ENCODE data around the gene PLK1. TPM values are rescaled to one million over a fixed set of nuclear protein-coding genes. Genes with fewer than 3 reads are reported as not detected.

The PLK1 gene
- total and polyA plus RNA-seq, 2 of the 4 experiments (the other 2 are of a cell fraction): 19.4 to 59.0 TPM

GRCh38 chr16:23650674-23651416, 27.8 kb upstream of the PLK1 start:
- Histone ChIP-seq H2AFZ (replicated peaks; ENCODE audit: low read length, poor library complexity) (no peak overlapping the region), H4K91ac (ENCODE audit: insufficient read depth, low read depth, low read length) (no peak overlapping the region), H2AK5ac (ENCODE audit: low read depth, low read length) (no peak overlapping the region), H3K18ac (ENCODE audit: low read depth, low read length) (no peak overlapping the region), H3K4me3 (ENCODE audit: insufficient read depth, low read depth, low read length) (no peak overlapping the region), H3K9me1 (ENCODE audit: insufficient read depth, low read length) (no peaks in the 10 kb centered on the region), H3K4ac (ENCODE audit: low read depth, low read length) (no peak overlapping the region), H3K27ac (ENCODE audit: insufficient read depth, low read length) (no peak overlapping the region), H2BK120ac (ENCODE audit: low read depth, low read length) (no peak overlapping the region), H4K8ac (ENCODE audit: low read depth in 2 of 2, low read length in 2 of 2) (no peak overlapping the region), H4K5ac (ENCODE audit: low read depth, low read length) (no peak overlapping the region), H3K4me1 (ENCODE audit: control insufficient read depth, insufficient read depth, low read length) (no peaks in the 10 kb centered on the region), H3K36me3 (ENCODE audit: control insufficient read depth, insufficient read depth, low read length) (peaks cover 16% of the 10 kb centered on the region), H3K27me3 (ENCODE audit: control insufficient read depth, insufficient read depth, low read length) (no peaks in the 10 kb centered on the region), H3K56ac (ENCODE audit: extremely low read depth, insufficient read depth, low read length) (no peak overlapping the region), H3K14ac (replicated peaks; ENCODE audit: low read depth, low read length) (no peak overlapping the region), H3K9ac (ENCODE audit: low read depth, low read length) (no peak overlapping the region), H3K23ac (ENCODE audit: low read depth, low read length) (no peak overlapping the region), H2BK15ac (ENCODE audit: low read depth, low read length) (no peak overlapping the region), H3K9me3 (ENCODE audit: control insufficient read depth, insufficient read depth, low read length) (no peaks in the 10 kb centered on the region), H3K4me2 (ENCODE audit: low read depth, low read length) (no peak overlapping the region), H2AK9ac (replicated peaks; ENCODE audit: low read depth, low read length, poor library complexity) (no peak overlapping the region), H3K79me1 (ENCODE audit: low read depth in 1 of 2, low read length in 2 of 2) (peaks cover 16 to 33% of the 10 kb centered on the region in 2 experiments), H4K20me1 (ENCODE audit: insufficient read depth, low read length) (peaks cover 31% of the 10 kb centered on the region), H2BK20ac (ENCODE audit: low read depth, low read length) (no peak overlapping the region), H2BK5ac (ENCODE audit: low read depth, low read length, poor library complexity, severe bottlenecking) (no peak overlapping the region)
- intact Hi-C loops (cut with micrococcal nuclease) (no loop called here), dilution Hi-C loops (cut with HindIII; ENCODE audit: low sequenced_read_pairs, unreplicated experiment) (no loop called here), in situ Hi-C loops (cut with MboI; ENCODE audit: low sequenced_read_pairs) (no loop called here)
- DNase-seq: peak; percentile 20
- ChIA-PET POLR2A (ENCODE audit: unreplicated experiment) (no interaction called here), CTCF (no interaction called here)
- TF ChIP-seq NFE2L2 (IDR thresholded peaks at IDR 0.05; ENCODE audit: low read depth, low read length): no peak
- no peak for TF ChIP-seq POLR2A (IDR thresholded peaks at IDR 0.05; ENCODE audit: low read depth, low read length)
- TF ChIP-seq RAD21 (IDR thresholded peaks at IDR 0.05; ENCODE audit: low read length): no peak
- TF ChIP-seq FOS (IDR thresholded peaks at IDR 0.05; ENCODE audit: low read depth, low read length): no peak
- no peak for TF ChIP-seq MAZ (IDR thresholded peaks at IDR 0.05; ENCODE audit: borderline replicate concordance, low read depth, low read length)
- TF ChIP-seq RCOR1 (IDR thresholded peaks at IDR 0.05; ENCODE audit: insufficient replicate concordance, low read length): no peak
- no peak for TF ChIP-seq BHLHE40 (IDR thresholded peaks at IDR 0.05; ENCODE audit: low read depth, low read length)
- TF ChIP-seq MXI1 (IDR thresholded peaks at IDR 0.05; ENCODE audit: borderline replicate concordance, low read depth, low read length): no peak
- TF ChIP-seq CHD1 (IDR thresholded peaks at IDR 0.05; ENCODE audit: low read depth, low read length): no peak
- TF ChIP-seq USF2 (IDR thresholded peaks at IDR 0.05; ENCODE audit: low read depth, low read length): no peak
- no peak for TF ChIP-seq ELK1 (IDR thresholded peaks at IDR 0.05; ENCODE audit: borderline replicate concordance, low read depth, low read length)
- TF ChIP-seq SMC3 (IDR thresholded peaks at IDR 0.05; ENCODE audit: low read depth, low read length): no peak
- no peak for TF ChIP-seq CTCF (conservative IDR thresholded peaks at IDR 0.05; ENCODE audit: low read depth, low read length)
- no peak for TF ChIP-seq RFX5 (IDR thresholded peaks at IDR 0.05; ENCODE audit: low read depth, low read length)
- TF ChIP-seq MAFK (IDR thresholded peaks at IDR 0.05; ENCODE audit: low read depth, low read length): no peak
- no peak for TF ChIP-seq CEBPB (IDR thresholded peaks at IDR 0.05; ENCODE audit: low read depth, low read length)
- no peak for ATAC-seq (ENCODE audit: low read depth)
- BruUV-seq (replicated peaks): no TSS peak
- WGBS, 2 experiments (ENCODE audit: extremely low coverage in 2 of 2, insufficient read length in 1 of 2): no CpG with 5 or more reads among the region's 4 CpGs

Measured in IMR-90 (cell line).